Upper lobe of left lung (tissue), 6 donors: ENCODE measurements around the gene PLXNA2. TPM values are rescaled to one million over a fixed set of nuclear protein-coding genes. Genes with fewer than 3 reads are reported as not detected.

Source experiments
- ATAC-seq, 2 donors: fragments of 200-7000 bp; cut with Tn5 transposase; one replicate each; pipeline ENCODE4 v1.9.1; 2022; ENCODE audit warnings: mild to moderate bottlenecking in 2 of 2, moderate library complexity in 2 of 2; ENCODE audit not compliant: low FRiP score in 2 of 2
- DNase-seq, 2 donors: peaks; one replicate each; pipeline ENCODE4 v3.0.0-alpha.2; 2019 to 2020
- H3K27ac ChIP-seq, 4 donors: fragments of 200-600 bp; sonication (generic); one replicate each; pipeline ENCODE4 v1.5.1; 2016 to 2019
- H3K27me3 ChIP-seq, 4 donors: fragments of 200-600 bp; sonication (generic); one replicate each; pipeline ENCODE4 v1.5.1; 2017 to 2019
- H3K36me3 ChIP-seq, 4 donors: fragments of 200-600 bp; sonication (generic); one replicate each; pipeline ENCODE4 v1.5.1; 2016 to 2019
- H3K4me1 ChIP-seq, 4 donors: fragments of 200-600 bp; sonication (generic); one replicate each; pipeline ENCODE4 v1.5.1; 2018 to 2019
- H3K4me3 ChIP-seq, 4 donors: fragments of 200-600 bp; sonication (generic); one replicate each; pipeline ENCODE4 v1.5.1; 2017 to 2019; ENCODE audit warnings: mild to moderate bottlenecking in 2 of 4, moderate library complexity in 1 of 4
- H3K9me3 ChIP-seq, 4 donors: fragments of 200-600 bp; sonication (generic); one replicate each; pipeline ENCODE4 v1.5.1; 2018 to 2019
- EP300 ChIP-seq, 4 donors: sonication (generic); formaldehyde crosslinking; IDR thresholded peaks; one replicate each; pipeline ENCODE4 v1.5.1; 2017; ENCODE audit warnings: antibody characterized with exemption in 4 of 4, control low read depth in 2 of 4
- POLR2A ChIP-seq, 4 donors: fragments of 450-650 bp; IDR thresholded peaks; one replicate each; pipeline ENCODE4 v1.5.1; 2016 to 2017; ENCODE audit warnings: antibody characterized with exemption in 4 of 4, mild to moderate bottlenecking in 2 of 4
- POLR2AphosphoS5 ChIP-seq, 2 donors: sonication (generic); formaldehyde crosslinking; IDR thresholded peaks; one replicate each; pipeline ENCODE4 v1.5.1; 2017; ENCODE audit warnings: antibody characterized with exemption in 2 of 2
- WGBS, 2 donors: methylation state at CpG; one replicate each; pipeline ENCODE4 v1.1.5; 2017 to 2018; 5-methylcytosine and 5-hydroxymethylcytosine counted together
- total RNA-seq, 6 donors: library from RNA; depleted of rRNA in 4 of 6; stranded (reverse); fragments of >200 nt in 4 of 6; gene quantifications; one replicate each; pipeline versions ENCODE4 v1.1.0 to v1.2.1, GENCODE V29; 2016 to 2021
- TF ChIP-seq, protein P1 (sequence below), 6 experiments: fragments of 450-650 bp in 4 of 6; fragments of 200-600 bp in 2 of 6; sonication (generic) in 2 of 6; IDR thresholded peaks; one replicate each; pipeline ENCODE4 v1.5.1; 2016 to 2019; ENCODE audit warnings: antibody characterized with exemption in 6 of 6
- donor health status: DM: no; HTN: no; CAD: no; lungs with moderate emphysema.
- donor health status: DM: no; HTN: yes; CAD: no; lungs with severe emphysema.

Gene PLXNA2
- total RNA-seq, 6 donors from 2014 or later, result 77.5 to 150 (median 101) TPM

DNA sequence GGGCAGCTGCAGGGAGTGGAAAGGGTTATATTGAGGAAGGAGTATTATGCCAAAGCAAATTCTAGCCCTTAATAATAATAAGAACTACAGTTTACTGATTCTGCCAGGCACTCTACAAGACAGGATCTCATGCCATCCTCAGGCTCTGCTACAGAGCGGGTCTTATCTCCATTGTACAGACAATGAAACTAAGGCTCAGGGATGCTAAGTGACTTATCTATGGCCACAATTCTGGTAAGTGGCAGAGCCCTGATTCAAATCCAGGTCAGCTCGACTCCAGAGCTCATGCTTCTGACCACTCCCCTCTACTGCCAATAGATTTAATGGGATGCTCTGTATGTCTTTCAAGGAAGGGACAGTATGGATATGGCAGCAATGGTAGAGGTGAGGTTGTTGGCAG is 187.1 kb downstream of the PLXNA2 start:
- no peaks in the 10 kb centered on the region for H3K27me3 ChIP-seq
- no peak overlapping the region for H3K27ac ChIP-seq
- no peaks in the 10 kb centered on the region for H3K4me1 ChIP-seq
- H3K9me3 ChIP-seq, result no peaks in the 10 kb centered on the region
- DNase-seq (no peak), ATAC-seq (no peak)
- H3K36me3 ChIP-seq, result peaks cover 11 to 92% (median 69%) of the 10 kb centered on the region in 4 donors
- TF ChIP-seq, protein P1, sequence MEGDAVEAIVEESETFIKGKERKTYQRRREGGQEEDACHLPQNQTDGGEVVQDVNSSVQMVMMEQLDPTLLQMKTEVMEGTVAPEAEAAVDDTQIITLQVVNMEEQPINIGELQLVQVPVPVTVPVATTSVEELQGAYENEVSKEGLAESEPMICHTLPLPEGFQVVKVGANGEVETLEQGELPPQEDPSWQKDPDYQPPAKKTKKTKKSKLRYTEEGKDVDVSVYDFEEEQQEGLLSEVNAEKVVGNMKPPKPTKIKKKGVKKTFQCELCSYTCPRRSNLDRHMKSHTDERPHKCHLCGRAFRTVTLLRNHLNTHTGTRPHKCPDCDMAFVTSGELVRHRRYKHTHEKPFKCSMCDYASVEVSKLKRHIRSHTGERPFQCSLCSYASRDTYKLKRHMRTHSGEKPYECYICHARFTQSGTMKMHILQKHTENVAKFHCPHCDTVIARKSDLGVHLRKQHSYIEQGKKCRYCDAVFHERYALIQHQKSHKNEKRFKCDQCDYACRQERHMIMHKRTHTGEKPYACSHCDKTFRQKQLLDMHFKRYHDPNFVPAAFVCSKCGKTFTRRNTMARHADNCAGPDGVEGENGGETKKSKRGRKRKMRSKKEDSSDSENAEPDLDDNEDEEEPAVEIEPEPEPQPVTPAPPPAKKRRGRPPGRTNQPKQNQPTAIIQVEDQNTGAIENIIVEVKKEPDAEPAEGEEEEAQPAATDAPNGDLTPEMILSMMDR (IDR thresholded peaks at IDR 0.05), result no peak
- TF ChIP-seq POLR2A (IDR thresholded peaks at IDR 0.05) (no peak), EP300 (IDR thresholded peaks at IDR 0.05) (no peak), POLR2AphosphoS5 (IDR thresholded peaks at IDR 0.05) (no peak)
- no peak overlapping the region for H3K4me3 ChIP-seq
- WGBS, 2 donors, result 83 to 90% methylated on average over 1 to 2 of the region's 2 CpGs

DNA sequence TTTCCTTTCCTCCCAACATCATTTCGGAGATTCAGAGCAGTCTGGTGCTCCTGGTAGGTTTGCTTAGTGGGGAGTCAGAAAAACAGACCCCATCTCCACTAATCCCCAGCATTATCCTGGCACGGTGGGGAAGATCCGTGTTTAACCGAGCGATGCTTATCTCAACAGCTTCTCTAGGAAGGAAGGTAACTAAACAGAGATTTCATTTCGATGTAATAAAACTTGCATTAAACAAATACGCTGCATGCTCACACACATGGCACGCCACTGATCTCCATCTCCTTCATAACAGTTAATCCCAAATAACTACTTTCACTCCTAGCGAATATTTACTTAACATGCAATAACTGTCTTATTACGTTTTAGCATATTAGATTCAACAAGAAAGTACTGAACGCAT is 188.6 kb downstream of the PLXNA2 start:
- no peaks in the 10 kb centered on the region for H3K9me3 ChIP-seq
- H3K27me3 ChIP-seq, result no peaks in the 10 kb centered on the region
- DNase-seq, result no peak
- no peak for ATAC-seq
- H3K27ac ChIP-seq, result no peak overlapping the region
- no peak overlapping the region for H3K4me3 ChIP-seq
- peaks cover 10 to 93% (median 74%) of the 10 kb centered on the region in 4 donors for H3K36me3 ChIP-seq
- TF ChIP-seq POLR2A (IDR thresholded peaks at IDR 0.05) (no peak), EP300 (IDR thresholded peaks at IDR 0.05) (no peak), POLR2AphosphoS5 (IDR thresholded peaks at IDR 0.05) (no peak)
- TF ChIP-seq, protein P1 (IDR thresholded peaks at IDR 0.05), result no peak
- H3K4me1 ChIP-seq, result no peaks in the 10 kb centered on the region
- 86 to 87% methylated on average over 11 of the region's 11 CpGs for WGBS, 2 donors

DNA sequence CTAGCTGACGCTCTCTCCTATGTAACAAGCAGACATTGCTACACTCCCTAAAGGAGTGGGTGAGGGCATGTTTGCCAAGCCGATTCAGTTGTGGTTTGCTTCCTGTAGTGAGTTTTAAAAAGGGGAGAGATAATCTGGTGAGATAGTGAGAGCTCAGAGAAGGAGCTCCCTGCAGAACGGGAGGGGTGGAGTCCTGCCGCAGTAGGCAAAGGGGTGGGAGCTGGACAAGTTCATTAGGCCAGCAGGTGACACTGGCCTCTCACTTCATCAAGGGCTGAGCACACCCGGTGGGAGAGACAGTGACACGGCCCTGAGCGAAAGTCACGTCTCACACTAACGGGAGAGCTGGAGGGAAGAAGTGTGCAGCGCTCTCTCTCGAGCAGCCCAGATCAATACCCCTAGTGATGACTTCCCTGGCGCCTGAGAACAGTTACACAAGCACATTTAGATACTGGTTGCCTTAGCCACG is 189.2 kb downstream of the PLXNA2 start:
- Histone ChIP-seq H3K9me3 (no peaks in the 10 kb centered on the region), H3K36me3 (peaks cover 5 to 93% (median 72%) of the 10 kb centered on the region in 4 donors), H3K27me3 (no peaks in the 10 kb centered on the region), H3K4me1 (no peaks in the 10 kb centered on the region), H3K4me3 (no peak overlapping the region), H3K27ac (peak overlapping the region in 1 of 4 donors; percentile 10)
- DNase-seq (no peak), ATAC-seq (no peak)
- WGBS, 2 donors, result 60 to 66% methylated on average over 12 to 13 of the region's 13 CpGs
- TF ChIP-seq POLR2AphosphoS5 (IDR thresholded peaks at IDR 0.05), result no peak
- no peak for TF ChIP-seq EP300 (IDR thresholded peaks at IDR 0.05)
- no peak for TF ChIP-seq POLR2A (IDR thresholded peaks at IDR 0.05)
- TF ChIP-seq, protein P1 (IDR thresholded peaks at IDR 0.05), result no peak

DNA sequence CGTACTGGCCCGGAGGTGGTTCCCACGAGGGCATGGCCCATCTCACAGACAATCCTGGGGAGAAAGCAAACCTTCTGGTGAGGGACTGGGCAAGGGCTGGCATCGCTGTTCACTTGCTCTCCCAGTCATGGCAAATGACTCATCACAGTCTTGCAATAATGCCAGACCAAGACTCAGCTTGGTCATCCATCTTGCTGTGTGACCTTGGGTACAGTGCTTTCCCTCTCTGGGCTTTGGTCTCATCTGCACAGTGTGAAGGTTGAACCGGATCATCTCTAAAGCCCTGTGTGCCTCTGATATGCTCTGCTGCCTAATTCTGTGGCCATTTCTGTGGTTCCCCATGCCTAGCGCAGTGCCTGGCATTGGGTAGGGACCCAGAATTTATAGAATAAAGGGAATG is 189.7 kb downstream of the PLXNA2 start:
- no peak for TF ChIP-seq POLR2AphosphoS5 (IDR thresholded peaks at IDR 0.05)
- no peaks in the 10 kb centered on the region for H3K4me1 ChIP-seq
- H3K27me3 ChIP-seq, result no peaks in the 10 kb centered on the region
- no peaks in the 10 kb centered on the region for H3K9me3 ChIP-seq
- DNase-seq (no peak), ATAC-seq (no peak)
- no peak overlapping the region for H3K4me3 ChIP-seq
- 92 to 96% methylated on average over 4 to 6 of the region's 6 CpGs for WGBS, 2 donors
- no peak overlapping the region for H3K27ac ChIP-seq
- peaks cover 4 to 91% (median 68%) of the 10 kb centered on the region in 4 donors for H3K36me3 ChIP-seq

DNA sequence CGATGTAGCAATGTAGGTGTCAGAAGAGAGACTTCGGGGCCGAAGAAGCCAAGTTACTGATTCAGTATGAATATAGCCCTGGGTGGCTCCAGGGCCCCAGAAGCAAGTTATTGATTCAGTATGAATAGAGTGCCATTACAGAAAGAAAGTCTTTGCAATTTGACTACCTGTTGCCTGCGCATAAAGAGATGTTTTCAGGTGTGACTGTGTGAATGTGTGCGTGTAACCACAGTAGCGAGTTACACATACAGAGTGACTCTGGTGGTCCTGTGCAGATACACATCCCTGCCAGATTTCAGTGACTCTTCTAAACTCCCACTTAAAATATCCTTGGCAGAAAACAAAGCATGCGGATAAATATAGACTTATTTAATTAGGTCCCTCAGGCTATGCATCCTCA is 190.5 kb downstream of the PLXNA2 start:
- Histone ChIP-seq H3K27ac (no peak overlapping the region), H3K36me3 (peaks cover 4 to 91% (median 68%) of the 10 kb centered on the region in 4 donors), H3K4me3 (no peak overlapping the region), H3K9me3 (no peaks in the 10 kb centered on the region), H3K4me1 (peaks cover 0 to 3% (median under 1%) of the 10 kb centered on the region in 4 donors), H3K27me3 (no peaks in the 10 kb centered on the region)
- 89 to 96% methylated on average over 7 of the region's 7 CpGs for WGBS, 2 donors
- TF ChIP-seq POLR2A (IDR thresholded peaks at IDR 0.05) (no peak), POLR2AphosphoS5 (IDR thresholded peaks at IDR 0.05) (no peak), EP300 (IDR thresholded peaks at IDR 0.05) (no peak)
- TF ChIP-seq, protein P1 (IDR thresholded peaks at IDR 0.05), result no peak
- ATAC-seq (no peak), DNase-seq (no peak)
